ENCODE results near the gene AK9.
"Not testable (repeated sequence)": the region's sequence is repeated elsewhere in the genome, so short reads cannot be mapped to it uniquely, and the experiment has no call there.

AK9 gene

GRCh38 chr6:109478222-109478805 is 212.7 kb downstream of the AK9 start:
- no peak for DNase-seq

- no peak for DNase-seq
Observed at GRCh38 chr6:109477725-109478124, 213.3 kb downstream of the AK9 start.

GRCh38 chr6:109477184-109477583 is 213.8 kb downstream of the AK9 start:
- DNase-seq, result no peak

GRCh38 chr6:109475625-109476024 is 215.4 kb downstream of the AK9 start:
- DNase-seq, result no peak

GRCh38 chr6:109474995-109475394 is 216.0 kb downstream of the AK9 start:
- DNase-seq, result no peak

GRCh38 chr6:109473120-109473519 is 217.9 kb downstream of the AK9 start:
- DNase-seq, result no peak

GRCh38 chr6:109472132-109472995 is 218.6 kb downstream of the AK9 start:
- no peak for DNase-seq

- DNase-seq, result no peak
Observed at GRCh38 chr6:109471105-109471810, 219.7 kb downstream of the AK9 start.

- DNase-seq, result no peak
Observed at GRCh38 chr6:109469591-109470189, 221.3 kb downstream of the AK9 start.

- DNase-seq, result no peak
Observed at GRCh38 chr6:109467696-109468095, 223.3 kb downstream of the AK9 start.

GRCh38 chr6:109466212-109466923 is 224.6 kb downstream of the AK9 start:
- DNase-seq, result no peak

- DNase-seq, result no peak
Observed at GRCh38 chr6:109465772-109466171, 225.2 kb downstream of the AK9 start.

- no peak for DNase-seq
Observed at GRCh38 chr6:109461733-109462526, 229.1 kb downstream of the AK9 start.

GRCh38 chr6:109461205-109461604 is 229.8 kb downstream of the AK9 start:
- not testable (repeated sequence) for DNase-seq

GRCh38 chr6:109460161-109460829 is 230.7 kb downstream of the AK9 start:
- no peak for DNase-seq

GRCh38 chr6:109458774-109459531 is 232.0 kb downstream of the AK9 start:
- DNase-seq, result no peak

- DNase-seq, result no peak
Observed at GRCh38 chr6:109457562-109457996, 233.4 kb downstream of the AK9 start.

GRCh38 chr6:109456710-109457561 is 234.1 kb downstream of the AK9 start:
- no peak for DNase-seq

- no peak for DNase-seq
Observed at GRCh38 chr6:109456111-109456583, 234.9 kb downstream of the AK9 start.

All from 8988T (cell line).